OCI-LY7 (cell line): ENCODE data around the gene AGPAT2. TPM values are rescaled to one million over a fixed set of nuclear protein-coding genes. Genes with fewer than 3 reads are reported as not detected.
A peak's percentile ranks its signal among the peaks of the same experiment; 100 is the strongest.

Experiments
- BruUV-seq: library from RNA; stranded (reverse); fragments of 400-500 nt; replicated peaks from 2 replicates; lab custom pipeline; 2021; lab: Mats Ljungman, UMichigan
- CTCF ChIA-PET: fragments of 300-600 bp; sonication (Branson Sonifier 250); formaldehyde crosslinking; loops from one replicate; lab custom pipeline; 2022; ENCODE audit warnings: antibody characterized with exemption; ENCODE audit not compliant: unreplicated experiment; lab: Charles Lee
- POLR2A ChIA-PET: fragments of 300-600 bp; sonication (Branson Sonifier 250); formaldehyde crosslinking; loops from one replicate; lab custom pipeline; 2022; ENCODE audit warnings: antibody characterized with exemption; lab: Charles Lee
- DNase-seq: peaks from one replicate; pipeline ENCODE4 v3.0.0-alpha.2; 2015; ENCODE audit warnings: low spot score
- H2AFZ ChIP-seq: fragments of 200-600 bp; sonication (generic), shearing (Covaris generic); 2 replicates; pipeline ENCODE4 v1.6.1; 2014; ENCODE audit warnings: mild to moderate bottlenecking, antibody characterized with exemption, low read length, moderate library complexity
- H3K27ac ChIP-seq: fragments of 200-600 bp; sonication (generic); 2 replicates; pipeline ENCODE4 v1.5.1; 2014; ENCODE audit warnings: mixed run types, low read depth, mild to moderate bottlenecking, moderate library complexity, low read length, inconsistent platforms; ENCODE audit not compliant: poor library complexity, severe bottlenecking
- H3K36me3 ChIP-seq: fragments of 200-600 bp; sonication (generic); 2 replicates; pipeline ENCODE4 v1.6.1; 2014; ENCODE audit warnings: mild to moderate bottlenecking, antibody characterized with exemption, low read length, moderate library complexity, mixed read lengths; ENCODE audit not compliant: insufficient read depth
- H3K4me1 ChIP-seq: fragments of 200-600 bp; sonication (generic); 2 replicates; pipeline ENCODE4 v1.5.1; 2014; ENCODE audit warnings: mild to moderate bottlenecking, low read length; ENCODE audit not compliant: insufficient read depth, poor library complexity, severe bottlenecking
- H3K4me2 ChIP-seq: fragments of 200-600 bp; sonication (generic); 2 replicates; pipeline ENCODE4 v1.6.1; 2014; ENCODE audit warnings: mild to moderate bottlenecking, low read length
- H3K4me3 ChIP-seq: fragments of 200-600 bp; sonication (generic); 2 replicates; pipeline ENCODE4 v1.5.1; 2014; ENCODE audit warnings: mild to moderate bottlenecking, low read depth, low read length; ENCODE audit not compliant: poor library complexity, severe bottlenecking
- H3K79me2 ChIP-seq: fragments of 200-600 bp; sonication (generic); 2 replicates; pipeline ENCODE4 v1.6.1; 2016; ENCODE audit warnings: low read depth, mild to moderate bottlenecking, low read length, moderate library complexity, mixed read lengths; ENCODE audit not compliant: insufficient read depth
- H3K9me2 ChIP-seq: fragments of 200-600 bp; sonication (generic); 2 replicates; pipeline ENCODE4 v1.6.1; 2016; ENCODE audit warnings: mild to moderate bottlenecking, low read length, mixed read lengths; ENCODE audit not compliant: insufficient read depth
- H3K9me3 ChIP-seq: fragments of 200-600 bp; sonication (generic); 2 replicates; pipeline ENCODE4 v1.6.1; 2014; ENCODE audit warnings: mild to moderate bottlenecking, mixed run types, low read length, mixed read lengths
- H4K20me1 ChIP-seq: fragments of 200-600 bp; sonication (generic); 2 replicates; pipeline ENCODE4 v1.6.1; 2014; ENCODE audit warnings: mild to moderate bottlenecking, antibody characterized with exemption, low read length, moderate library complexity, mixed read lengths; ENCODE audit not compliant: insufficient read depth
- CTCF ChIP-seq: fragments of 200-600 bp; sonication (generic); conservative IDR thresholded peaks from 2 replicates; pipeline ENCODE4 v1.5.1; 2014; ENCODE audit warnings: mild to moderate bottlenecking, antibody characterized with exemption, low read length, moderate library complexity, mixed read lengths
- EZH2phosphoT487 ChIP-seq: fragments of 200-600 bp; sonication (generic); IDR thresholded peaks from 2 replicates; pipeline ENCODE4 v1.6.1; 2018; ENCODE audit warnings: low read depth, borderline replicate concordance, mild to moderate bottlenecking, mixed run types, antibody characterized with exemption, low read length, moderate library complexity, mixed read lengths
- intact Hi-C: fragments of 100-400 bp; cut with micrococcal nuclease; formaldehyde crosslinking; loops from one replicate; pipeline ENCODE4 v1.10.0; 2022; ENCODE audit not compliant: unreplicated experiment
- total RNA-seq, 2 experiments: library from RNA; depleted of rRNA in 1 of 2; stranded (reverse); fragments of >200 nt in 1 of 2; shearing (Covaris generic) in 1 of 2; gene quantifications; 2 replicates each; pipeline ENCODE4 v1.2.3, GENCODE V29; 2014 to 2022

AGPAT2 gene
- total RNA-seq, 2 experiments from 2014 or later, result 18.3 to 20.8 TPM

- no peaks in the 10 kb centered on the region for H3K79me2 ChIP-seq
- no peak overlapping the region for H3K4me3 ChIP-seq
- H2AFZ ChIP-seq, result no peak overlapping the region
- no peaks in the 10 kb centered on the region for H3K9me3 ChIP-seq
- intact Hi-C loops, result no loop called here
- no peak overlapping the region for H3K27ac ChIP-seq
- CTCF ChIA-PET, result interaction anchor here (1.0 kb wide), 1 partner anchor 9 kb away, joined by 9 read pairs; no protein-coding TSS in a partner anchor
- no TSS peak for BruUV-seq
- no peaks in the 10 kb centered on the region for H3K36me3 ChIP-seq
- TF ChIP-seq EZH2phosphoT487 (no peak), CTCF (no peak)
- DNase-seq, result no peak
- no peak overlapping the region for H3K4me2 ChIP-seq
- H3K4me1 ChIP-seq, result peaks cover 4% of the 10 kb centered on the region
- H3K9me2 ChIP-seq, result no peaks in the 10 kb centered on the region
- POLR2A ChIA-PET, result interaction anchor here (0.6 kb wide), 1 partner anchor 610 kb away, joined by 3 read pairs; no protein-coding TSS in a partner anchor
- H4K20me1 ChIP-seq, result no peaks in the 10 kb centered on the region
Observed at GRCh38 chr9:136672431-136673087, 14.7 kb downstream of the AGPAT2 start.

- no peak overlapping the region for H3K4me2 ChIP-seq
- H3K79me2 ChIP-seq, result no peaks in the 10 kb centered on the region
- H3K4me3 ChIP-seq, result no peak overlapping the region
- no peak overlapping the region for H3K27ac ChIP-seq
- ChIA-PET POLR2A (interaction anchor here (0.6 kb wide), 1 partner anchor 1189 kb away, joined by 5 read pairs; no protein-coding TSS in a partner anchor), CTCF (interaction anchor here (1.0 kb wide), 1 partner anchor 10 kb away, joined by 9 read pairs; no protein-coding TSS in a partner anchor)
- H3K9me2 ChIP-seq, result no peaks in the 10 kb centered on the region
- H3K9me3 ChIP-seq, result no peaks in the 10 kb centered on the region
- no peaks in the 10 kb centered on the region for H3K36me3 ChIP-seq
- TF ChIP-seq CTCF (peak; percentile 89), EZH2phosphoT487 (no peak)
- H4K20me1 ChIP-seq, result no peaks in the 10 kb centered on the region
- peak; percentile 58 for DNase-seq
- BruUV-seq, result no TSS peak
- no peak overlapping the region for H2AFZ ChIP-seq
- intact Hi-C loops, result no loop called here
- H3K4me1 ChIP-seq, result peaks cover 4% of the 10 kb centered on the region
Observed at GRCh38 chr9:136671646-136672430, 15.4 kb downstream of the AGPAT2 start.
